22Rv1 (cell line): ENCODE measurements around the gene MAGEA9B.
"Not testable (repeated sequence)": the region's sequence is repeated elsewhere in the genome, so short reads cannot be mapped to it uniquely, and the experiment has no call there.

Experiments used
- ZFX ChIP-seq: fragments of 450-650 bp; IDR thresholded peaks from 2 replicates; pipeline ENCODE4 v1.6.1; 2017; ENCODE audit warnings: antibody characterized with exemption, borderline replicate concordance
- TF ChIP-seq, protein P1 (sequence below): fragments of 450-650 bp; IDR thresholded peaks from 2 replicates; pipeline ENCODE4 v1.5.1; 2017; ENCODE audit warnings: mild to moderate bottlenecking

DNA sequence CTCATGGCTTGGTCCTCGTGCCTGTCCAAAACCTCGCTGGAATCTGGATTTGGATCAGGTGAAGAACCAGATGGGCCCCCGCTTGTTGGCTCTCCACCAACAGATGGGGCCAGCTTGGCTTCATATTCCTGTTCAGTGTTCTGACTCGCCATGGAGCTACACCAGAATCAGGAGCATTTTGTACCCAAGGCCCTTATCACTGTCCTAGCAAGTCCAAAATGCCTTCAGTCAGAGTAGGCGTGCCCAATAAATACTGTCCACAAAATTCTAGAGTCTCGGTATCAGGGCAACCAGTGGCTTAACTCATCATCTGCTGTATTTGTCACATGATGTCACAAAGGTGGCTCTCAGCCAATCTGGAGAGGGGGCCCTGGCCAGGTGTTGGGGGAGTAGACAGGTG lies 37.6 kb downstream of the MAGEA9B start, which contains the start of gene HSFX3:
- TF ChIP-seq, protein P1, sequence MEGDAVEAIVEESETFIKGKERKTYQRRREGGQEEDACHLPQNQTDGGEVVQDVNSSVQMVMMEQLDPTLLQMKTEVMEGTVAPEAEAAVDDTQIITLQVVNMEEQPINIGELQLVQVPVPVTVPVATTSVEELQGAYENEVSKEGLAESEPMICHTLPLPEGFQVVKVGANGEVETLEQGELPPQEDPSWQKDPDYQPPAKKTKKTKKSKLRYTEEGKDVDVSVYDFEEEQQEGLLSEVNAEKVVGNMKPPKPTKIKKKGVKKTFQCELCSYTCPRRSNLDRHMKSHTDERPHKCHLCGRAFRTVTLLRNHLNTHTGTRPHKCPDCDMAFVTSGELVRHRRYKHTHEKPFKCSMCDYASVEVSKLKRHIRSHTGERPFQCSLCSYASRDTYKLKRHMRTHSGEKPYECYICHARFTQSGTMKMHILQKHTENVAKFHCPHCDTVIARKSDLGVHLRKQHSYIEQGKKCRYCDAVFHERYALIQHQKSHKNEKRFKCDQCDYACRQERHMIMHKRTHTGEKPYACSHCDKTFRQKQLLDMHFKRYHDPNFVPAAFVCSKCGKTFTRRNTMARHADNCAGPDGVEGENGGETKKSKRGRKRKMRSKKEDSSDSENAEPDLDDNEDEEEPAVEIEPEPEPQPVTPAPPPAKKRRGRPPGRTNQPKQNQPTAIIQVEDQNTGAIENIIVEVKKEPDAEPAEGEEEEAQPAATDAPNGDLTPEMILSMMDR, result not testable (repeated sequence)
- not testable (repeated sequence) for TF ChIP-seq ZFX
